SK-N-SH (cell line): ENCODE measurements around the gene ANXA1. TPM values are rescaled to one million over a fixed set of nuclear protein-coding genes. Genes with fewer than 3 reads are reported as not detected.

Experiments used
- CTCF ChIA-PET: fragments of 300-600, 350-600 bp; formaldehyde crosslinking; extraction: SDS; loops from one replicate; lab custom pipeline; 2021; lab: Yijun Ruan, JAX
- POLR2A ChIA-PET: fragments of 350-600 bp; sonication (Branson Sonifier 250); formaldehyde crosslinking; extraction: SDS; loops from one replicate; lab custom pipeline; 2020; ENCODE audit warnings: antibody characterized with exemption, inconsistent platforms; lab: Yijun Ruan, JAX
- DNase-seq: peaks from one replicate; pipeline ENCODE4 v3.0.0; 2012
- H2AFZ ChIP-seq: fragments of 200-600 bp; sonication (generic); 2 replicates; pipeline ENCODE4 v1.8.1; 2016; ENCODE audit warnings: antibody characterized with exemption, mild to moderate bottlenecking, low read depth
- H3F3A ChIP-seq: fragments of 200-600 bp; sonication (generic); replicated peaks from 2 replicates; pipeline ENCODE3; 2016; ENCODE audit warnings: antibody characterized with exemption, mild to moderate bottlenecking; ENCODE audit not compliant: insufficient read depth
- H3K27ac ChIP-seq, 2 experiments: fragments of 200-500 bp in 1 of 2; fragments of 200-600 bp in 1 of 2; sonication (Bioruptor generic) in 1 of 2; sonication (generic), shearing (Covaris generic) in 1 of 2; 2 replicates each; pipeline versions ENCODE4 v1.5.1 to v1.6.1; 2014 to 2016; ENCODE audit warnings: low read depth in 2 of 2, inconsistent platforms in 1 of 2, low read length in 1 of 2, mild to moderate bottlenecking in 1 of 2, mixed read lengths in 1 of 2
- H3K27me3 ChIP-seq: fragments of 200-600 bp; sonication (generic), shearing (Covaris generic); 2 replicates; pipeline ENCODE4 v1.6.1; 2016; ENCODE audit warnings: mixed run types; ENCODE audit not compliant: insufficient read depth
- H3K36me3 ChIP-seq, 2 experiments: fragments of 200-500 bp in 1 of 2; fragments of 200-600 bp in 1 of 2; sonication (Bioruptor generic) in 1 of 2; sonication (generic) in 1 of 2; replicated peaks in 1 of 2; 2 replicates each; pipeline versions ENCODE3 to v1.5.1; 2014 to 2016; ENCODE audit warnings: low read length in 1 of 2, mild to moderate bottlenecking in 1 of 2; ENCODE audit not compliant: insufficient read depth in 2 of 2, control insufficient read depth in 1 of 2
- H3K4me1 ChIP-seq, 2 experiments: fragments of 200-500 bp in 1 of 2; fragments of 200-600 bp in 1 of 2; sonication (Bioruptor generic) in 1 of 2; sonication (generic), shearing (Covaris generic) in 1 of 2; 2 replicates each; pipeline versions ENCODE4 v1.5.1 to v1.6.1; 2014 to 2016; ENCODE audit warnings: low read depth in 1 of 2, low read length in 1 of 2, mixed run types in 1 of 2; ENCODE audit not compliant: insufficient read depth in 2 of 2, control insufficient read depth in 1 of 2
- H3K4me2 ChIP-seq: fragments of 200-600 bp; sonication (generic), shearing (Covaris generic); 2 replicates; pipeline ENCODE4 v1.6.1; 2017; ENCODE audit warnings: mixed run types
- H3K4me3 ChIP-seq, 2 experiments: fragments of 200-500 bp in 1 of 2; fragments of 200-600 bp in 1 of 2; sonication (Bioruptor generic) in 1 of 2; sonication (generic), shearing (Covaris generic) in 1 of 2; 2 replicates each; pipeline versions ENCODE4 v1.5.1 to v1.8.1; 2014 to 2016; ENCODE audit warnings: low read depth in 2 of 2, inconsistent platforms in 1 of 2, low read length in 1 of 2, mild to moderate bottlenecking in 1 of 2, mixed read lengths in 1 of 2, moderate library complexity in 1 of 2
- H3K79me2 ChIP-seq: fragments of 200-600 bp; sonication (generic); 2 replicates; pipeline ENCODE4 v1.8.1; 2017; ENCODE audit warnings: mild to moderate bottlenecking; ENCODE audit not compliant: insufficient read depth
- H3K9ac ChIP-seq: fragments of 200-600 bp; sonication (generic); 2 replicates; pipeline ENCODE4 v1.6.1; 2017; ENCODE audit warnings: mixed run types
- H3K9me2 ChIP-seq: fragments of 200-600 bp; sonication (generic); 2 replicates; pipeline ENCODE4 v1.6.1; 2017; ENCODE audit warnings: mixed run types
- H3K9me3 ChIP-seq: fragments of 200-600 bp; sonication (generic); 2 replicates; pipeline ENCODE4 v1.6.1; 2017; ENCODE audit warnings: mixed run types, mild to moderate bottlenecking, moderate library complexity
- H4K20me1 ChIP-seq: fragments of 200-600 bp; sonication (generic); 2 replicates; pipeline ENCODE4 v1.6.1; 2017; ENCODE audit warnings: mild to moderate bottlenecking, mixed run types; ENCODE audit not compliant: insufficient read depth
- CHD2 ChIP-seq: fragments of 150-350 bp; IDR thresholded peaks from 2 replicates; pipeline ENCODE4 v1.6.1; 2018; ENCODE audit warnings: low read length; ENCODE audit not compliant: partially characterized antibody
- FOSL2 ChIP-seq: IDR thresholded peaks from 2 replicates; pipeline ENCODE4 v1.4.0; 2012; ENCODE audit warnings: low read depth, mild to moderate bottlenecking, moderate library complexity, borderline replicate concordance
- FOXJ3 ChIP-seq: sonication (generic); formaldehyde crosslinking; IDR thresholded peaks from 2 replicates; pipeline ENCODE4 v1.5.1; 2020; ENCODE audit warnings: mild to moderate bottlenecking, missing genetic modification reagents
- FOXM1 ChIP-seq: IDR thresholded peaks from 2 replicates; pipeline ENCODE4 v1.4.0; 2012; ENCODE audit warnings: low read depth, mild to moderate bottlenecking
- IRF3 ChIP-seq: fragments of 150-350 bp; IDR thresholded peaks from 2 replicates; pipeline ENCODE4 v1.6.1; 2016; ENCODE audit warnings: mild to moderate bottlenecking, low read depth, low read length
- JUND ChIP-seq: IDR thresholded peaks from 2 replicates; pipeline ENCODE4 v1.4.0; 2012
- MXI1 ChIP-seq: IDR thresholded peaks from 2 replicates; pipeline ENCODE4 v1.6.1; 2012; ENCODE audit warnings: mild to moderate bottlenecking, low read depth, low read length, improper control_type of control experiment
- NFIC ChIP-seq: IDR thresholded peaks from 2 replicates; pipeline ENCODE4 v1.4.0; 2012; ENCODE audit warnings: borderline replicate concordance
- POLR2AphosphoS5 ChIP-seq: IDR thresholded peaks from 2 replicates; pipeline ENCODE4 v1.6.1; 2012; ENCODE audit warnings: low read depth, low read length
- RCOR1 ChIP-seq: fragments of 150-350 bp; IDR thresholded peaks from 2 replicates; pipeline ENCODE4 v1.6.1; 2017; ENCODE audit warnings: antibody characterized with exemption, low read length
- SMC3 ChIP-seq: IDR thresholded peaks from 2 replicates; pipeline ENCODE4 v1.6.1; 2012; ENCODE audit warnings: low read depth, low read length, improper control_type of control experiment
- TEAD4 ChIP-seq: IDR thresholded peaks from 2 replicates; pipeline ENCODE4 v1.4.0; 2012; ENCODE audit warnings: mild to moderate bottlenecking, borderline replicate concordance; ENCODE audit not compliant: insufficient read depth
- USF2 ChIP-seq: fragments of 150-350 bp; IDR thresholded peaks from 2 replicates; pipeline ENCODE4 v1.6.1; 2017; ENCODE audit warnings: antibody characterized with exemption, low read length, low read depth, borderline replicate concordance
- WGBS: methylation state at CpG from one replicate; pipeline ENCODE4 v1.1.6; 2017; ENCODE audit warnings: low lambda C conversion rate; 5-methylcytosine and 5-hydroxymethylcytosine counted together
- polyA plus RNA-seq, 3 experiments: library from polyadenylated mRNA; depleted of rRNA; stranded (reverse); fragments of >200 nt; gene quantifications; 2 replicates each; pipeline ENCODE4 v1.2.3, GENCODE V29; 2012
- TF ChIP-seq, protein P1 (sequence below): IDR thresholded peaks from 2 replicates; pipeline ENCODE4 v1.4.0; 2012; ENCODE audit warnings: low read depth, borderline replicate concordance

ANXA1 gene
- polyA plus RNA-seq, 1 of the 3 experiments (the other 2 are of a cell fraction): 443 TPM

- peaks cover 86% of the 10 kb centered on the region for H3K79me2 ChIP-seq
- H3K4me3 ChIP-seq: peak overlapping the region; percentile 48 to 71; a peak in 3 of 4 replicates
- no peak overlapping the region for H2AFZ ChIP-seq
- TF ChIP-seq NFIC (no peak), FOXJ3 (CRISPR knock-in tag) (no peak), IRF3 (no peak), JUND (peak; percentile 3; the same call in 1 of the 2 replicates), FOSL2 (peak; percentile 20; the same call in 1 of the 2 replicates), TEAD4 (no peak), SMC3 (no peak), USF2 (no peak)
- H4K20me1 ChIP-seq: peaks cover 62% of the 10 kb centered on the region
- no peak for DNase-seq
- H3K9me2 ChIP-seq: no peaks in the 10 kb centered on the region
- H3K9ac ChIP-seq: peak overlapping the region; percentile 98
- WGBS: 4% methylated on average over 4 of the region's 4 CpGs
- H3K27ac ChIP-seq: peak overlapping the region; percentile 53 to 95
- no peaks in the 10 kb centered on the region for H3K9me3 ChIP-seq
- peak overlapping the region; percentile 87 for H3K4me2 ChIP-seq
- H3F3A ChIP-seq: peaks cover 50% of the 10 kb centered on the region
- H3K4me1 ChIP-seq: peaks cover 0 to 36% of the 10 kb centered on the region in 2 experiments; a peak in 2 of 4 replicates
- POLR2A ChIA-PET: no interaction called here
- H3K36me3 ChIP-seq: peaks cover 6 to 50% of the 10 kb centered on the region in 2 experiments
- H3K27me3 ChIP-seq: no peaks in the 10 kb centered on the region
- CTCF ChIA-PET: no interaction called here
These were observed 2.1 kb downstream of the ANXA1 start for GRCh38 chr9:73153793-73154227.

DNA sequence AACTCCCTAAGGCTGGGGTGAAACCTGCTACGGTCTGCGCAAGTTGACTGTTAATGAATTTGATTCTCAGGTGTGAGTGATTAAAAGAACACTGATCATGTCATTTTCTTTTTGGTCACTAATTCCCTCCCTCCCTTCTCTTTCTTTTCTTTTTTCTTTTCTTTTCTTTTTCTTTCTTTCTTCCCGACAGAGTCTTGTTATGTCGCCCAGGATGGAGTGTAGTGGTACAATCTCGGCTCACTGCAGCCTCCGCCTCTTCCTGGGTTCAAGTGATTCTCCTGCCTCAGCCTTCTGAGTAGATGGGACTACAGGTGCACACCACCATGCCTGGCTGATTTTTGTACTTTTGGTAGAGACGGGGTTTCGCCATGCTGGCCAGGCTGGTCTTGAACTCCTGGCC is 2.6 kb downstream of the ANXA1 start:
- ChIA-PET CTCF (no interaction called here), POLR2A (no interaction called here)
- peaks cover 11 to 55% of the 10 kb centered on the region in 2 experiments for H3K36me3 ChIP-seq
- TF ChIP-seq CHD2 (no peak), RCOR1 (no peak), TEAD4 (no peak), FOXM1 (no peak), MXI1 (no peak), JUND (no peak), POLR2AphosphoS5 (no peak)
- TF ChIP-seq, protein P1, sequence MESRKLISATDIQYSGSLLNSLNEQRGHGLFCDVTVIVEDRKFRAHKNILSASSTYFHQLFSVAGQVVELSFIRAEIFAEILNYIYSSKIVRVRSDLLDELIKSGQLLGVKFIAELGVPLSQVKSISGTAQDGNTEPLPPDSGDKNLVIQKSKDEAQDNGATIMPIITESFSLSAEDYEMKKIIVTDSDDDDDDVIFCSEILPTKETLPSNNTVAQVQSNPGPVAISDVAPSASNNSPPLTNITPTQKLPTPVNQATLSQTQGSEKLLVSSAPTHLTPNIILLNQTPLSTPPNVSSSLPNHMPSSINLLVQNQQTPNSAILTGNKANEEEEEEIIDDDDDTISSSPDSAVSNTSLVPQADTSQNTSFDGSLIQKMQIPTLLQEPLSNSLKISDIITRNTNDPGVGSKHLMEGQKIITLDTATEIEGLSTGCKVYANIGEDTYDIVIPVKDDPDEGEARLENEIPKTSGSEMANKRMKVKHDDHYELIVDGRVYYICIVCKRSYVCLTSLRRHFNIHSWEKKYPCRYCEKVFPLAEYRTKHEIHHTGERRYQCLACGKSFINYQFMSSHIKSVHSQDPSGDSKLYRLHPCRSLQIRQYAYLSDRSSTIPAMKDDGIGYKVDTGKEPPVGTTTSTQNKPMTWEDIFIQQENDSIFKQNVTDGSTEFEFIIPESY: no peak
- no peak overlapping the region for H2AFZ ChIP-seq
- H3K4me1 ChIP-seq: peaks cover 0 to 32% of the 10 kb centered on the region in 2 experiments; a peak in 2 of 4 replicates
- H3K9me3 ChIP-seq: no peaks in the 10 kb centered on the region
- H4K20me1 ChIP-seq: peaks cover 66% of the 10 kb centered on the region
- H3K9me2 ChIP-seq: no peaks in the 10 kb centered on the region
- WGBS: 30% methylated on average over 8 of the region's 8 CpGs
- peaks cover 90% of the 10 kb centered on the region for H3K79me2 ChIP-seq
- no peaks in the 10 kb centered on the region for H3K27me3 ChIP-seq
- H3K27ac ChIP-seq: peak overlapping the region; percentile 53 to 95
- H3K9ac ChIP-seq: peak overlapping the region; percentile 98
- H3K4me2 ChIP-seq: peak overlapping the region; percentile 87
- H3F3A ChIP-seq: peaks cover 46% of the 10 kb centered on the region
- H3K4me3 ChIP-seq: peak overlapping the region; percentile 48 to 71; a peak in 3 of 4 replicates
- DNase-seq: no peak
